HepG2 (cell line): ENCODE measurements around the gene DNAJC5. TPM values are rescaled to one million over a fixed set of nuclear protein-coding genes. Genes with fewer than 3 reads are reported as not detected.

Experiments
- ADNP ChIP-seq: sonication (generic); formaldehyde crosslinking; IDR thresholded peaks from 2 replicates; pipeline ENCODE4 v1.4.0; 2020; ENCODE audit warnings: missing genetic modification reagents
- HDAC1 ChIP-seq: sonication (generic); formaldehyde crosslinking; IDR thresholded peaks from 2 replicates; pipeline ENCODE4 v1.5.1; 2020; ENCODE audit warnings: mild to moderate bottlenecking, missing genetic modification reagents
- HIVEP1 ChIP-seq: sonication (generic); formaldehyde crosslinking; IDR thresholded peaks from 2 replicates; pipeline ENCODE4 v1.4.0; 2020; ENCODE audit warnings: mild to moderate bottlenecking, missing genetic modification reagents
- HMGXB4 ChIP-seq, 2 experiments: sonication (generic) in 1 of 2; formaldehyde crosslinking in 1 of 2; IDR thresholded peaks; 2 replicates each; pipeline versions ENCODE4 v1.4.0 to v1.6.1; 2018 to 2020; ENCODE audit warnings: missing genetic modification reagents in 2 of 2, borderline replicate concordance in 1 of 2, low read depth in 1 of 2, mild to moderate bottlenecking in 1 of 2, missing biosample characterization in 1 of 2
- PTBP1 ChIP-seq: fragments of 200-400 bp; formaldehyde crosslinking; IDR thresholded peaks from 2 replicates; pipeline ENCODE4 v1.6.1; 2018; ENCODE audit warnings: low read length, low read depth; ENCODE audit not compliant: poor library complexity, severe bottlenecking
- SOX13 ChIP-seq, 3 experiments: fragments of 450-650 bp in 1 of 3; sonication (generic) in 1 of 3; formaldehyde crosslinking in 1 of 3; IDR thresholded peaks in 2 of 3; conservative IDR thresholded peaks in 1 of 3; 2 replicates each; pipeline versions ENCODE4 v1.5.0 to v1.6.1; 2016 to 2020; ENCODE audit warnings: antibody characterized with exemption in 1 of 3, mild to moderate bottlenecking in 1 of 3, missing compliant biosample characterization in 1 of 3, missing genetic modification reagents in 1 of 3, moderate library complexity in 1 of 3
- TBP ChIP-seq: sonication (generic); formaldehyde crosslinking; IDR thresholded peaks from 2 replicates; pipeline ENCODE4 v1.5.0; 2020; ENCODE audit warnings: missing genetic modification reagents
- TP53 ChIP-seq: sonication (generic); formaldehyde crosslinking; conservative IDR thresholded peaks from 2 replicates; pipeline ENCODE4 v1.4.0; 2020; ENCODE audit warnings: missing genetic modification reagents
- ZBTB49 ChIP-seq: sonication (generic); formaldehyde crosslinking; IDR thresholded peaks from 2 replicates; pipeline ENCODE4 v1.4.0; 2020; ENCODE audit warnings: missing genetic modification reagents, borderline replicate concordance
- ZMYM3 ChIP-seq: sonication (generic); formaldehyde crosslinking; IDR thresholded peaks from 2 replicates; pipeline ENCODE4 v1.5.1; 2020; ENCODE audit warnings: mild to moderate bottlenecking, missing genetic modification reagents
- ZNF124 ChIP-seq: sonication (generic); formaldehyde crosslinking; IDR thresholded peaks from 2 replicates; pipeline ENCODE4 v1.4.0; 2020; ENCODE audit warnings: missing genetic modification reagents
- ZNF232 ChIP-seq: sonication (generic); formaldehyde crosslinking; IDR thresholded peaks from 2 replicates; pipeline ENCODE4 v1.4.0; 2020; ENCODE audit warnings: missing genetic modification reagents, borderline replicate concordance
- ZNF256 ChIP-seq: sonication (generic); formaldehyde crosslinking; conservative IDR thresholded peaks from 2 replicates; pipeline ENCODE4 v1.4.0; 2020; ENCODE audit warnings: missing genetic modification reagents
- ZNF264 ChIP-seq: sonication (generic); formaldehyde crosslinking; IDR thresholded peaks from 2 replicates; pipeline ENCODE4 v1.4.0; 2020; ENCODE audit warnings: missing genetic modification reagents
- ZNF546 ChIP-seq: sonication (generic); formaldehyde crosslinking; conservative IDR thresholded peaks from 2 replicates; pipeline ENCODE4 v1.8.1; 2023; ENCODE audit warnings: mild to moderate bottlenecking, missing genetic modification reagents
- ZNF598 ChIP-seq: sonication (generic); formaldehyde crosslinking; IDR thresholded peaks from 2 replicates; pipeline ENCODE4 v1.5.1; 2020; ENCODE audit warnings: mild to moderate bottlenecking, missing genetic modification reagents, borderline replicate concordance
- ZNF788 ChIP-seq: sonication (generic); formaldehyde crosslinking; IDR thresholded peaks from 2 replicates; pipeline ENCODE4 v1.5.0; 2020; ENCODE audit warnings: mild to moderate bottlenecking, missing genetic modification reagents, borderline replicate concordance
- ZSCAN20 ChIP-seq: sonication (generic); formaldehyde crosslinking; IDR thresholded peaks from 2 replicates; pipeline ENCODE4 v1.4.0; 2020; ENCODE audit warnings: missing genetic modification reagents, mild to moderate bottlenecking, borderline replicate concordance
- polyA plus RNA-seq, 8 experiments: library from polyadenylated mRNA; depleted of rRNA in 3 of 8; stranded (reverse) in 7 of 8; unstranded in 1 of 8; fragments of >200 nt; fragmentation: Illumina TruSeq in 4 of 8; extraction: Trizol in 4 of 8; gene quantifications; 2 replicates each; pipeline versions ENCODE4 v1.2.1 to v1.2.3, GENCODE V29; 2011 to 2016; ENCODE audit warnings: low read depth in 4 of 8, missing spikeins in 1 of 8, mixed read lengths in 1 of 8; ENCODE audit not compliant: insufficient read depth in 1 of 8
- total RNA-seq, 5 experiments: library from RNA; depleted of rRNA; stranded (reverse); fragments of >200 nt; fragmentation: Illumina TruSeq; extraction: Trizol; gene quantifications; 2 replicates each; pipeline ENCODE4 v1.2.3, GENCODE V29; 2016; ENCODE audit warnings: low read depth in 1 of 5
- TF ChIP-seq, protein P1 (sequence below): sonication (generic); formaldehyde crosslinking; conservative IDR thresholded peaks from 2 replicates; pipeline ENCODE4 v1.4.0; 2020; ENCODE audit warnings: missing genetic modification reagents
- TF ChIP-seq, protein P2 (sequence below): sonication (generic); formaldehyde crosslinking; IDR thresholded peaks from 2 replicates; pipeline ENCODE4 v1.5.0; 2020; ENCODE audit warnings: mild to moderate bottlenecking, missing genetic modification reagents

Gene DNAJC5
- total and polyA plus RNA-seq, 2 of the 13 experiments (the other 11 are each of a cell fraction or from before 2014, with no cell fraction given) = 42.8 to 64.5 TPM

DNA sequence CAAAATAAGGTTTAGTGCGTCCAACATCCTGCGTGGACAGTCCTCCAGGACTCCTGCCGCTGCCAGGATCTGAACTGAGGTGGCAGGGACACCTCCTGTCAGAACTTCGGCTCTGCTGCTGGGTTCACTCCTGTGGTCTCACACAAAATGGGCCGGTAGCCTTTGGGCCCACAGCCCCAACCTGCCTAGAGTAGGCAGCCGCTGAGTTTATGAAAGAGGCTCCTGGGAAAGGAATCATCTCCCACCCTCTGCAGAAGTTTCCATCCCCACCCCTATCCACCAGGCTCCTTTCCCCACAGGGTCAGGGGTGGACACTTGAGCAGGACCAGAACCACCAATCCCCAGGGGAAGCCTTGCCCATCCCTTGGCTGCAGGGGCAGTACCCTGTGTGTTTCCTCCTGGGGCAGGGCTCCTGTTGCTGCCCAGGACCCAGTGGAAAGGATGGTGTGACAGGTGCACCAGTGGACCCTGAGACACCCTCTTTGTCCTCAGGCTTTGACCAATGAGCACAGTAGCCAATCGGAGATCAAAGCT lies 35.7 kb upstream of the DNAJC5 start (continued):
- TF ChIP-seq HDAC1 (CRISPR knock-in tag) (no peak), ZNF788 (CRISPR knock-in tag) (no peak), ZNF264 (CRISPR knock-in tag) (0 out of 2 replicates have a peak, but pooled peaks have one; percentile 33), ZNF546 (peak; percentile 61), ZNF256 (CRISPR knock-in tag) (peak; percentile 46; the same call in 1 of the 2 replicates), ZMYM3 (CRISPR knock-in tag) (no peak), SOX13 (IDR thresholded peaks at IDR 0.05) (no peak), SOX13 (CRISPR knock-in tag; conservative IDR thresholded peaks at IDR 0.05 in 1 of 2, IDR thresholded peaks at IDR 0.05 in 1 of 2) (no peak), ZNF232 (CRISPR knock-in tag) (0 out of 2 replicates have a peak, but pooled peaks have one; percentile 36), HMGXB4 (CRISPR knock-in tag; IDR thresholded peaks at IDR 0.05; ENCODE audit: borderline replicate concordance in 1 of 2, low read depth in 1 of 2) (peak in 1 of 2 experiments; percentile 3; a peak in 1 of 4 replicates), ZSCAN20 (CRISPR knock-in tag) (0 out of 2 replicates have a peak, but pooled peaks have one; percentile 10), HIVEP1 (no peak), TP53 (no peak), ADNP (0 out of 2 replicates have a peak, but pooled peaks have one; percentile 21), ZBTB49 (CRISPR knock-in tag) (peak; percentile 67; the same call in 1 of the 2 replicates), TBP (CRISPR knock-in tag) (0 out of 2 replicates have a peak, but pooled peaks have one; percentile 24), ZNF598 (CRISPR knock-in tag) (0 out of 2 replicates have a peak, but pooled peaks have one; percentile 9), ZNF124 (CRISPR knock-in tag) (no peak), PTBP1 (no peak)
- TF ChIP-seq, protein P1, sequence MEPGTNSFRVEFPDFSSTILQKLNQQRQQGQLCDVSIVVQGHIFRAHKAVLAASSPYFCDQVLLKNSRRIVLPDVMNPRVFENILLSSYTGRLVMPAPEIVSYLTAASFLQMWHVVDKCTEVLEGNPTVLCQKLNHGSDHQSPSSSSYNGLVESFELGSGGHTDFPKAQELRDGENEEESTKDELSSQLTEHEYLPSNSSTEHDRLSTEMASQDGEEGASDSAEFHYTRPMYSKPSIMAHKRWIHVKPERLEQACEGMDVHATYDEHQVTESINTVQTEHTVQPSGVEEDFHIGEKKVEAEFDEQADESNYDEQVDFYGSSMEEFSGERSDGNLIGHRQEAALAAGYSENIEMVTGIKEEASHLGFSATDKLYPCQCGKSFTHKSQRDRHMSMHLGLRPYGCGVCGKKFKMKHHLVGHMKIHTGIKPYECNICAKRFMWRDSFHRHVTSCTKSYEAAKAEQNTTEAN (CRISPR knock-in tag) = 0 out of 2 replicates have a peak, but pooled peaks have one; percentile 70
- TF ChIP-seq, protein P2, sequence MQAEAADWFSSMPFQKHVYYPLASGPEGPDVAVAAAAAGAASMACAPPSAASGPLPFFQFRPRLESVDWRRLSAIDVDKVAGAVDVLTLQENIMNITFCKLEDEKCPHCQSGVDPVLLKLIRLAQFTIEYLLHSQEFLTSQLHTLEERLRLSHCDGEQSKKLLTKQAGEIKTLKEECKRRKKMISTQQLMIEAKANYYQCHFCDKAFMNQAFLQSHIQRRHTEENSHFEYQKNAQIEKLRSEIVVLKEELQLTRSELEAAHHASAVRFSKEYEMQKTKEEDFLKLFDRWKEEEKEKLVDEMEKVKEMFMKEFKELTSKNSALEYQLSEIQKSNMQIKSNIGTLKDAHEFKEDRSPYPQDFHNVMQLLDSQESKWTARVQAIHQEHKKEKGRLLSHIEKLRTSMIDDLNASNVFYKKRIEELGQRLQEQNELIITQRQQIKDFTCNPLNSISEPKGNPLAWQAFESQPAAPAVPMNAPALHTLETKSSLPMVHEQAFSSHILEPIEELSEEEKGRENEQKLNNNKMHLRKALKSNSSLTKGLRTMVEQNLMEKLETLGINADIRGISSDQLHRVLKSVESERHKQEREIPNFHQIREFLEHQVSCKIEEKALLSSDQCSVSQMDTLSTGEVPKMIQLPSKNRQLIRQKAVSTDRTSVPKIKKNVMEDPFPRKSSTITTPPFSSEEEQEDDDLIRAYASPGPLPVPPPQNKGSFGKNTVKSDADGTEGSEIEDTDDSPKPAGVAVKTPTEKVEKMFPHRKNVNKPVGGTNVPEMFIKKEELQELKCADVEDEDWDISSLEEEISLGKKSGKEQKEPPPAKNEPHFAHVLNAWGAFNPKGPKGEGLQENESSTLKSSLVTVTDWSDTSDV = 0 out of 2 replicates have a peak, but pooled peaks have one; percentile 51
